Sigmoid colon (tissue), 4 donors: ENCODE results near the gene PLXNA3.
A peak's percentile ranks its signal among the peaks of the same experiment; 100 is the strongest.

Source experiments
- EP300 ChIP-seq, 4 donors: sonication (generic); formaldehyde crosslinking; IDR thresholded peaks; one replicate each; pipeline ENCODE4 v1.6.1; 2017; ENCODE audit warnings: antibody characterized with exemption in 4 of 4
- POLR2A ChIP-seq, 2 donors: fragments of 450-650 bp; IDR thresholded peaks; one replicate each; pipeline ENCODE4 v1.6.1; 2016; ENCODE audit warnings: antibody characterized with exemption in 2 of 2, mild to moderate bottlenecking in 2 of 2, moderate library complexity in 2 of 2
- POLR2AphosphoS5 ChIP-seq, 4 donors: sonication (generic); formaldehyde crosslinking; IDR thresholded peaks; one replicate each; pipeline ENCODE4 v1.6.1; 2017; ENCODE audit warnings: antibody characterized with exemption in 4 of 4
- TF ChIP-seq, protein P1 (sequence below), 4 experiments: fragments of 450-650 bp in 3 of 4; fragments of 200-600 bp in 1 of 4; IDR thresholded peaks; one replicate each; pipeline ENCODE4 v1.5.1; 2016 to 2019; ENCODE audit warnings: antibody characterized with exemption in 4 of 4, mild to moderate bottlenecking in 3 of 4, moderate library complexity in 2 of 4

DNA sequence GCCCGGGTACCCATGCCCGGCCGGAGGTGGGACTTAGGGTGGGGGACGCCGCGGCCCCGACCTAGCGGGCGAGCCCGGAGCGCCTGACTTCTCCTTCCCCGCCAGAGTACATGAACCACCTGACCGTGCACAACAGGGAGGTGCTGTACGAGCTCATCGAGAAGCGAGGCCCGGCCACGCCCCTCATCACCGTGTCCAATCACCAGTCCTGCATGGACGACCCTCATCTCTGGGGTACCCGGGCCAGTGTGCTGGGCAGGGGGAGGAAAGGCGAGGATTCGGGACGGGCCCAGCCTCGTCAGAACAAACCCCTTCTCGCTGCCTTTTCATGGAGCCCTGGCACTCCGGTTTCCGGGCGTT, 46.1 kb upstream of the PLXNA3 start:
- TF ChIP-seq, protein P1, sequence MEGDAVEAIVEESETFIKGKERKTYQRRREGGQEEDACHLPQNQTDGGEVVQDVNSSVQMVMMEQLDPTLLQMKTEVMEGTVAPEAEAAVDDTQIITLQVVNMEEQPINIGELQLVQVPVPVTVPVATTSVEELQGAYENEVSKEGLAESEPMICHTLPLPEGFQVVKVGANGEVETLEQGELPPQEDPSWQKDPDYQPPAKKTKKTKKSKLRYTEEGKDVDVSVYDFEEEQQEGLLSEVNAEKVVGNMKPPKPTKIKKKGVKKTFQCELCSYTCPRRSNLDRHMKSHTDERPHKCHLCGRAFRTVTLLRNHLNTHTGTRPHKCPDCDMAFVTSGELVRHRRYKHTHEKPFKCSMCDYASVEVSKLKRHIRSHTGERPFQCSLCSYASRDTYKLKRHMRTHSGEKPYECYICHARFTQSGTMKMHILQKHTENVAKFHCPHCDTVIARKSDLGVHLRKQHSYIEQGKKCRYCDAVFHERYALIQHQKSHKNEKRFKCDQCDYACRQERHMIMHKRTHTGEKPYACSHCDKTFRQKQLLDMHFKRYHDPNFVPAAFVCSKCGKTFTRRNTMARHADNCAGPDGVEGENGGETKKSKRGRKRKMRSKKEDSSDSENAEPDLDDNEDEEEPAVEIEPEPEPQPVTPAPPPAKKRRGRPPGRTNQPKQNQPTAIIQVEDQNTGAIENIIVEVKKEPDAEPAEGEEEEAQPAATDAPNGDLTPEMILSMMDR (IDR thresholded peaks at IDR 0.05) = no peak
- TF ChIP-seq POLR2AphosphoS5 (IDR thresholded peaks at IDR 0.05) (peak; percentile 33 to 80 (median 62)), EP300 (IDR thresholded peaks at IDR 0.05) (no peak), POLR2A (IDR thresholded peaks at IDR 0.05) (no peak)
